K562 (cell line): ENCODE results near the gene AP2A2. TPM values are rescaled to one million over a fixed set of nuclear protein-coding genes. Genes with fewer than 3 reads are reported as not detected.

Experiments used
- ATAC-seq: fragments of 200-7000 bp; cut with Tn5 transposase; 3 replicates; pipeline ENCODE4 v1.9.1; 2020; ENCODE audit warnings: moderate library complexity
- BruUV-seq: library from RNA; stranded (reverse); fragments of 400-500 nt; replicated peaks from 2 replicates; lab custom pipeline; 2021; lab: Mats Ljungman, UMichigan
- CTCF ChIA-PET: fragments of 300-600 bp; formaldehyde crosslinking; extraction: SDS; loops from one replicate; lab custom pipeline; 2021; ENCODE audit warnings: low intra/inter-chr PET ratio; lab: Yijun Ruan, JAX
- POLR2A ChIA-PET: fragments of 300-600, 350-650 bp; sonication (Branson Sonifier 250); formaldehyde crosslinking; extraction: SDS; loops from one replicate; lab custom pipeline; 2021; ENCODE audit warnings: antibody characterized with exemption, inconsistent platforms; lab: Yijun Ruan, JAX
- DNase-seq, 4 experiments: peaks; one replicate each; pipeline versions ENCODE4 v3.0.0 to v3.0.0-alpha.2; 2011 to 2018; ENCODE audit warnings: low spot score in 3 of 4, mixed read lengths in 3 of 4; ENCODE audit errors: extremely low read depth in 1 of 4
- FAIRE-seq: peaks from 2 replicates; lab custom pipeline; 2011; peaks lifted over from hg19 to GRCh38; lab: Jason Lieb, UNC
- H2AFZ ChIP-seq: 2 replicates; pipeline ENCODE4 v1.6.0; 2011; ENCODE audit warnings: low read depth, low read length, control low read depth, inconsistent platforms
- H3K27ac ChIP-seq: fragments of 200-600 bp; 3 replicates; pipeline ENCODE4 v1.8.0; 2011; ENCODE audit warnings: low read depth, mild to moderate bottlenecking, control low read depth, inconsistent platforms, low read length, moderate library complexity, mixed read lengths; ENCODE audit errors: extremely low read depth
- H3K27me3 ChIP-seq, 2 experiments: fragments of 300-600 bp in 1 of 2; 2 replicates in 1 of 2; 3 replicates in 1 of 2; pipeline versions ENCODE4 v1.6.0 to v1.8.0; 2011; ENCODE audit warnings: inconsistent platforms in 2 of 2, low read length in 2 of 2, mild to moderate bottlenecking in 1 of 2, mixed read lengths in 1 of 2, moderate library complexity in 1 of 2; ENCODE audit not compliant: control insufficient read depth in 2 of 2, insufficient read depth in 2 of 2
- H3K36me3 ChIP-seq: fragments of 300-600 bp; 3 replicates; pipeline ENCODE4 v1.8.0; 2011; ENCODE audit warnings: mild to moderate bottlenecking, low read length, inconsistent platforms; ENCODE audit not compliant: control insufficient read depth, insufficient read depth
- H3K4me1 ChIP-seq, 2 experiments: fragments of 200-600 bp in 1 of 2; replicated peaks in 1 of 2; 2 replicates in 1 of 2; 3 replicates in 1 of 2; pipeline versions ENCODE4 v1.5.1 to v1.8.0; 2011; ENCODE audit warnings: inconsistent platforms in 2 of 2, low read length in 2 of 2, mild to moderate bottlenecking in 1 of 2, mixed read lengths in 1 of 2, moderate library complexity in 1 of 2; ENCODE audit not compliant: control insufficient read depth in 2 of 2, insufficient read depth in 2 of 2
- H3K4me2 ChIP-seq: 2 replicates; pipeline ENCODE4 v1.6.1; 2011; ENCODE audit warnings: low read length, control low read depth, inconsistent platforms, mixed read lengths; ENCODE audit not compliant: insufficient read depth
- H3K4me3 ChIP-seq: fragments of 200-600 bp; sonication (generic), shearing (Covaris generic); 2 replicates; pipeline ENCODE4 v1.5.1; 2016; ENCODE audit warnings: control low read depth, inconsistent platforms
- H3K79me2 ChIP-seq: fragments of 200-600 bp; 3 replicates; pipeline ENCODE4 v1.8.0; 2011; ENCODE audit warnings: low read length, inconsistent platforms; ENCODE audit not compliant: control insufficient read depth, insufficient read depth
- H3K9ac ChIP-seq, 2 experiments: 2 replicates each; pipeline versions ENCODE4 v1.6.0 to v1.6.1; 2011; ENCODE audit warnings: low read depth in 2 of 2, low read length in 2 of 2, control low read depth in 1 of 2, inconsistent platforms in 1 of 2, mild to moderate bottlenecking in 1 of 2, mixed read lengths in 1 of 2; ENCODE audit not compliant: insufficient read depth in 1 of 2
- H3K9me1 ChIP-seq: one replicate; pipeline ENCODE4 v1.6.0; 2011; ENCODE audit warnings: inconsistent platforms, mild to moderate bottlenecking, low read length, moderate library complexity; ENCODE audit not compliant: control insufficient read depth, insufficient read depth
- H3K9me3 ChIP-seq: replicated peaks from 2 replicates; pipeline ENCODE4 v1.5.1; 2011; ENCODE audit warnings: low read depth, low read length, inconsistent platforms; ENCODE audit not compliant: control insufficient read depth, insufficient read depth
- H4K20me1 ChIP-seq: replicated peaks from 2 replicates; pipeline ENCODE4 v1.6.1; 2011; ENCODE audit warnings: low read length, inconsistent platforms, mixed read lengths; ENCODE audit not compliant: control insufficient read depth, insufficient read depth
- ASH1L ChIP-seq: fragments of 450-650 bp; IDR thresholded peaks from 2 replicates; pipeline ENCODE4 v1.6.1; 2018; ENCODE audit warnings: borderline replicate concordance, mild to moderate bottlenecking, low read depth; ENCODE audit not compliant: partially characterized antibody
- CBFA2T2 ChIP-seq: fragments of 450-650 bp; conservative IDR thresholded peaks from 2 replicates; pipeline ENCODE4 v1.6.1; 2017; ENCODE audit warnings: mild to moderate bottlenecking
- GTF2B ChIP-seq: IDR thresholded peaks from 2 replicates; pipeline ENCODE4 v1.6.1; 2011; ENCODE audit not compliant: insufficient read length; ENCODE audit errors: extremely low read depth
- HEY1 ChIP-seq: fragments of 250-450 bp; sonication (Bioruptor Pico); IDR thresholded peaks from 2 replicates; pipeline ENCODE4 v1.5.0; 2020; ENCODE audit warnings: mild to moderate bottlenecking, moderate library complexity, borderline replicate concordance
- HNRNPH1 ChIP-seq: fragments of 200-400 bp; formaldehyde crosslinking; optimal IDR thresholded peaks from 2 replicates; pipeline ENCODE3; 2017; ENCODE audit warnings: low read depth, mild to moderate bottlenecking, low read length, moderate library complexity
- IFI16 ChIP-seq: fragments of 250-450 bp; sonication (Bioruptor Pico); IDR thresholded peaks from 2 replicates; pipeline ENCODE4 v2.1.2; 2022; ENCODE audit warnings: mild to moderate bottlenecking, inconsistent platforms
- TAF1 ChIP-seq: IDR thresholded peaks from 2 replicates; pipeline ENCODE4 v1.6.1; 2011; ENCODE audit warnings: mild to moderate bottlenecking, low read length, moderate library complexity; ENCODE audit not compliant: insufficient read depth, control insufficient read depth, severe bottlenecking; ENCODE audit errors: extremely low read depth
- VEZF1 ChIP-seq: fragments of 200-800 bp; sonication (Bioruptor generic); IDR thresholded peaks from 2 replicates; pipeline ENCODE4 v1.6.1; 2017; ENCODE audit warnings: missing genetic modification characterization, missing compliant biosample characterization
- ZC3H11A ChIP-seq: IDR thresholded peaks from 2 replicates; pipeline ENCODE4 v1.6.1; 2012; ENCODE audit warnings: low read depth, low read length, improper control_type of control experiment
- ZNF408 ChIP-seq: fragments of 250-450 bp; sonication (Bioruptor Pico); IDR thresholded peaks from 2 replicates; pipeline ENCODE4 v1.4.0; 2020; ENCODE audit warnings: low read depth, mild to moderate bottlenecking, moderate library complexity
- ZSCAN32 ChIP-seq: fragments of 450-650 bp; formaldehyde crosslinking; IDR thresholded peaks from 2 replicates; pipeline ENCODE4 v1.4.0; 2020; ENCODE audit warnings: mild to moderate bottlenecking, moderate library complexity
- WGBS: fragments of 100-300 bp; shearing (Covaris generic); methylation state at CpG from one replicate; pipeline ENCODE4 v1.1.6; 2016; ENCODE audit warnings: low coverage, mixed read lengths; ENCODE audit not compliant: insufficient coverage; ENCODE audit errors: missing lambda C conversion rate; 5-methylcytosine and 5-hydroxymethylcytosine counted together
- in situ Hi-C: fragments of 300-500 bp; cut with MboI; formaldehyde crosslinking; loops from 4 replicates; pipeline ENCODE4 v1.15.0; 2018; ENCODE audit warnings: inconsistent platforms, mixed read lengths
- intact Hi-C: fragments of 100-400 bp; cut with micrococcal nuclease; formaldehyde crosslinking; loops from 2 replicates; pipeline ENCODE4 v1.14.2; 2022
- polyA plus RNA-seq, 8 experiments: library from polyadenylated mRNA; depleted of rRNA in 4 of 8; stranded (reverse) in 5 of 8; unstranded in 3 of 8; fragments of >200 nt; fragmentation: Nextera tagmentation in 2 of 8; fragmentation: Illumina TruSeq in 1 of 8; extraction: Ambion mirVana in 2 of 8; extraction: Trizol in 1 of 8; gene quantifications; 2 replicates each; pipeline versions ENCODE4 v1.2.1 to v1.2.3, GENCODE V29; 2011 to 2014; ENCODE audit warnings: inconsistent platforms in 1 of 8, missing spikeins in 1 of 8
- total RNA-seq, 7 experiments: library from RNA; depleted of rRNA in 6 of 7; stranded (reverse); fragments of >200 nt in 6 of 7; fragmentation: Illumina TruSeq in 2 of 7; extraction: Trizol in 2 of 7; gene quantifications; 2 replicates each; pipeline versions ENCODE4 v1.2.1 to v1.2.3, GENCODE V29; 2011 to 2021; ENCODE audit warnings: low replicate concordance in 1 of 7

AP2A2 gene
- total and polyA plus RNA-seq, 9 of the 15 experiments (the other 6 are each of a cell fraction or from before 2014, with no cell fraction given) = 0.69 to 41.7 (median 15.2) TPM

GRCh38 chr11:913043-913442, 12.6 kb upstream of the AP2A2 start:
- H3K27me3 ChIP-seq = no peaks in the 10 kb centered on the region
- H3K9me1 ChIP-seq = no peaks in the 10 kb centered on the region
- TF ChIP-seq VEZF1 (CRISPR knock-in tag) = no peak
- no peak for TF ChIP-seq CBFA2T2
- TF ChIP-seq ZC3H11A = no peak
- TF ChIP-seq ZNF408 (CRISPR knock-in tag) = no peak
- no peak for TF ChIP-seq GTF2B
- no peak for TF ChIP-seq IFI16 (CRISPR knock-in tag)
- no peak for TF ChIP-seq HNRNPH1
- TF ChIP-seq ZSCAN32 = no peak
- no peak for TF ChIP-seq ASH1L
- TF ChIP-seq TAF1 = no peak
- no peak for TF ChIP-seq HEY1 (CRISPR knock-in tag)
- TF ChIP-seq, all 486 proteins: peak for 0
- no peak overlapping the region for H3K4me3 ChIP-seq
- POLR2A ChIA-PET = no interaction called here
- ATAC-seq = no peak
- no peak overlapping the region for H2AFZ ChIP-seq
- CTCF ChIA-PET = no interaction called here
- H3K27ac ChIP-seq = no peak overlapping the region
- WGBS = 74% methylated on average over 4 of the region's 4 CpGs
- no peak overlapping the region for H3K9ac ChIP-seq
- in situ Hi-C loops (no loop called here), intact Hi-C loops (loop anchor here (10.0 kb wide), 1 partner anchor 68 kb away; the partner anchor contains the start of genes POLR2L and TSPAN4)
- no peak overlapping the region for H3K4me2 ChIP-seq
- H3K9me3 ChIP-seq = no peaks in the 10 kb centered on the region
- DNase-seq = no peak
- peaks cover 15% of the 10 kb centered on the region; the same call in 2 of the 3 replicates for H3K36me3 ChIP-seq
- H4K20me1 ChIP-seq = peaks cover 11% of the 10 kb centered on the region; the same call in 1 of the 2 replicates
- BruUV-seq = no TSS peak
- no peak for FAIRE-seq
- H3K4me1 ChIP-seq = peaks cover 36 to 58% of the 10 kb centered on the region in 2 experiments
- H3K79me2 ChIP-seq = peaks cover 26% of the 10 kb centered on the region
